ENCODE results near the gene PRM3. TPM values are rescaled to one million over a fixed set of nuclear protein-coding genes. Genes with fewer than 3 reads are reported as not detected.

Gene PRM3
- total RNA-seq, 3 donors from 2014 or later: not detected

GRCh38 chr16:11238272-11239202 lies 34.9 kb downstream of the PRM3 start:
- TF ChIP-seq POLR2AphosphoS5 (IDR thresholded peaks at IDR 0.05) (no peak), POLR2A (IDR thresholded peaks at IDR 0.05) (no peak), CTCF (IDR thresholded peaks at IDR 0.05) (no peak)
- intact Hi-C loops (cut with DNase I; ENCODE audit: low total_unique reads): loop anchor here (2.0 kb wide), 1 partner anchor 32 kb away; no protein-coding TSS in a partner anchor
- no peaks in the 10 kb centered on the region for H3K9me3 ChIP-seq
- no peak overlapping the region for H3K27ac ChIP-seq
- no peaks in the 10 kb centered on the region for H3K27me3 ChIP-seq
- no peaks in the 10 kb centered on the region for H3K4me1 ChIP-seq
- no peak overlapping the region for H3K4me3 ChIP-seq
- no peak for DNase-seq (ENCODE audit: low spot score in 2 of 2)
- H3K36me3 ChIP-seq: no peaks in the 10 kb centered on the region

- no peak for DNase-seq (ENCODE audit: low spot score in 2 of 2)
- H3K27me3 ChIP-seq: no peaks in the 10 kb centered on the region
- H3K9me3 ChIP-seq: no peaks in the 10 kb centered on the region
- H3K4me3 ChIP-seq: no peak overlapping the region
- H3K4me1 ChIP-seq: no peaks in the 10 kb centered on the region
- H3K27ac ChIP-seq: no peak overlapping the region
- TF ChIP-seq CTCF (IDR thresholded peaks at IDR 0.05) (no peak), POLR2AphosphoS5 (IDR thresholded peaks at IDR 0.05) (no peak), POLR2A (IDR thresholded peaks at IDR 0.05) (no peak)
- intact Hi-C loops (cut with DNase I; ENCODE audit: low total_unique reads): no loop called here
- H3K36me3 ChIP-seq: no peaks in the 10 kb centered on the region
These were observed 36.8 kb downstream of the PRM3 start for GRCh38 chr16:11236461-11237254.

GRCh38 chr16:11235703-11235991 lies 37.8 kb downstream of the PRM3 start:
- intact Hi-C loops (cut with DNase I; ENCODE audit: low total_unique reads): no loop called here
- no peaks in the 10 kb centered on the region for H3K4me1 ChIP-seq
- no peaks in the 10 kb centered on the region for H3K27me3 ChIP-seq
- no peak for TF ChIP-seq POLR2A (IDR thresholded peaks at IDR 0.05)
- no peak for TF ChIP-seq POLR2AphosphoS5 (IDR thresholded peaks at IDR 0.05)
- no peak for TF ChIP-seq CTCF (IDR thresholded peaks at IDR 0.05)
- no peak overlapping the region for H3K4me3 ChIP-seq
- DNase-seq (ENCODE audit: low spot score in 2 of 2): no peak
- H3K9me3 ChIP-seq: no peaks in the 10 kb centered on the region
- no peaks in the 10 kb centered on the region for H3K36me3 ChIP-seq
- H3K27ac ChIP-seq: no peak overlapping the region

GRCh38 chr16:11234884-11235702 lies 38.3 kb downstream of the PRM3 start:
- intact Hi-C loops (cut with DNase I; ENCODE audit: low total_unique reads): no loop called here
- Histone ChIP-seq H3K27ac (no peak overlapping the region), H3K9me3 (no peaks in the 10 kb centered on the region), H3K4me3 (no peak overlapping the region), H3K4me1 (no peaks in the 10 kb centered on the region), H3K36me3 (no peaks in the 10 kb centered on the region), H3K27me3 (no peaks in the 10 kb centered on the region)
- DNase-seq (ENCODE audit: low spot score in 2 of 2): no peak
- TF ChIP-seq POLR2A (IDR thresholded peaks at IDR 0.05) (no peak), POLR2AphosphoS5 (IDR thresholded peaks at IDR 0.05) (no peak), CTCF (IDR thresholded peaks at IDR 0.05) (no peak)

Data from breast epithelium (tissue), 4 donors.